GM18861 (cell line): ENCODE results near the gene LSM4.

Experiments used
- ATAC-seq: cut with Tn5 transposase; IDR thresholded peaks from one replicate; pipeline ENCODE4 v1.9.1; 2021; ENCODE audit not compliant: unreplicated experiment

Gene LSM4

GRCh38 chr19:18311502-18312091 is 11.3 kb downstream of the LSM4 start:
- ATAC-seq = no peak

DNA sequence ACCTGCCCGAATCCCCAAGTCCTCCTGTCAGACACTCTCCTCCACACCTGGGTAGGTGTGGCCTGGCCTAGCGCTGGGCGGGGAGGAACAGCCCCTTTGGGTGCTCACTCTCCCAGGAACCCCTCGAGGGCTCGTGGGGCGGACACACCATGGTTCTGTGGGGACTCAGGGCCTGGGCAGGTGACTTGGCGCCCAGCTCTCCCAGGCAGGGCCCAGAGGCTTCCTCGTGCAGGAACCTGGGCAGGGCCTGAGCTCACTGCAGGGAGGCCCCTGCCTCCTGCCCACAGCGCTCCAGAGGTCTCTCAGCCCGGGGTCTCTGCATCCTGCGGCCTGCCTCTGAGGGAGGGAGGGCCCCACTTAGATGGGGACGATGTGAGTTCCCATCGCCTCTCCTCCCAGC is 11.9 kb downstream of the LSM4 start:
- ATAC-seq = no peak

GRCh38 chr19:18310118-18310909 is 12.6 kb downstream of the LSM4 start:
- no peak for ATAC-seq

DNA sequence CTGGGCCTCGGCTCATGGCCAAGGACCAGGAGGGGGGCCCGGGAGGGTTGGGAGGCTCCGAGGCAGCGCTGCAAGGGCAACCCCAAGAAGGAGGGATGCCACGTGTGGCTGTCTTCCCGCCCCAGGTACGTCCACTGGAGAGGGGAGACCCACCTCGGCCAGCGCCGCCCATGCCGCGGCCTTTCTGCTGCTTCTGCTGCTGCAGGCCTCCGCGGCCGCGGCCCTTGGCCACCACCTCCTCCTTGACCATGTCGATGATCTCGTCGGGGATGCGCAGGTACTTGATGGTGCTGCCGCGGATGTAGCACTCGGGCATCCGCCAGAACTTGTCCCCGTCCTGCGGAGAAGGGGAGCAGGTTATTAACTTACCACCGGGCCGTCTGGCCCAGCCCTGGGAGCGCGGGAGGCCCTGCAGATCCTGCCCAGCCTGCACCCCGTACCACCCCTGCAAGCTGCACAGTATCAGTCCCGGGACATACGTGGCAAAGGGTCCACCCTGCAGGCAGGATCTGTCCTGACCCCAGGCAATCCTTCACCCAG is 13.3 kb downstream of the LSM4 start:
- no peak for ATAC-seq

DNA sequence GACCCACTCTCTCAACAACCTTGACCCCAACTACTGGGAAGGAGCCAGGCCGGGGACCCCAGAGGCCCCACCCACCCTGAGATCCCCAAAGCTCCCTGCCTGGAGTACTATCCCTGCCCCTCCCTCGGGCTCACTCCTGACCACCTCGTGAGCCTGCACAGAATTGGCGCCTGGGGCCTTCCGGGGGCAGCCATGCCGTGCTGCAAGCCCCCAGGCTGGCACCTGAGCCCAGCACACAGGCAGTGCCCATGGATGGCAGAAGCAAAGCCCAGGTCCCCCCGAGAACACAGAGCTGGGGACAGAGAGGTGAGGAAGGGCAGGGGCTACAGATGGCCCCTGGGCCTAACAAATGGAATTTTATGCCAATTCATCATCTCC is 13.9 kb downstream of the LSM4 start:
- no peak for ATAC-seq

- ATAC-seq = no peak
Measured at GRCh38 chr19:18308051-18308947, 14.6 kb downstream of the LSM4 start.

DNA sequence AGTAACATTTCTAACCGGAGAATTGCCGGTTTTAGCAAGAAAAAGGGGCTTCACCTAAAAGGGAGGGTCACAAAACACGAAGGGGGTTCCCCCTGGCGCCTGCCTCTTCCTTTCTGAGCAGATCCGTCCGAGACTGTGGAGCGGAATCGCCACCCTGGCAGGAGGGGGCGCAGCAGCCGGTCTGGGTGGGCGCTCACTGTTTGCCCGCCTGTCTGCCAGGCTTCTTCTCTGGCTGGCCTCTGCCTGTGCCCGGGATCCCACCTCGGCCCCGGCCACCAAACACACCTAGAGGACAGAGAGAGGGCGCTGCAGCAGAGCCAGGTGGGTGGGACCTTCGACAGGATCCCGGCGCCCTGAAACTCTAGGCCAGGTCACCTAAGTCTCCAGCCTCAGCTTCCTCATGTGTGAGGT is 15.6 kb downstream of the LSM4 start:
- no peak for ATAC-seq

DNA sequence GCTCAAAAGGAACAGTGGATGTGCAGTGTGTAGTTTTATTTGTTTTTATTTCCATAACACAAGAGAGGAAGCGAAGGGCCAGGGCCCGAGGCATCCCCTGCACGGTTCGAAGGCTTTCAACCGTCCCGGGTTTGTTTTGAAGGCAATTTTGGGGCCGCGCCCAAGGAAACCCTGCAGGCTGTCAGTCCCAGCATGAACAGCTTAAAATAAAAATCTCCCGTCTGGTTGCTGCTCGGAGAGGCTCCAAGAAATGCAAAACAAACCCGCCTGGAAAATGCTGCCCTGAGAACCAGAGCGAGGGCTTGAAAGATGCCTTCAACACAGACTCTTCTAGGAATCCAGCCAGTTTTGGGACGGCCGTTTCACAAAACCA is 16.0 kb downstream of the LSM4 start:
- ATAC-seq = no peak

DNA sequence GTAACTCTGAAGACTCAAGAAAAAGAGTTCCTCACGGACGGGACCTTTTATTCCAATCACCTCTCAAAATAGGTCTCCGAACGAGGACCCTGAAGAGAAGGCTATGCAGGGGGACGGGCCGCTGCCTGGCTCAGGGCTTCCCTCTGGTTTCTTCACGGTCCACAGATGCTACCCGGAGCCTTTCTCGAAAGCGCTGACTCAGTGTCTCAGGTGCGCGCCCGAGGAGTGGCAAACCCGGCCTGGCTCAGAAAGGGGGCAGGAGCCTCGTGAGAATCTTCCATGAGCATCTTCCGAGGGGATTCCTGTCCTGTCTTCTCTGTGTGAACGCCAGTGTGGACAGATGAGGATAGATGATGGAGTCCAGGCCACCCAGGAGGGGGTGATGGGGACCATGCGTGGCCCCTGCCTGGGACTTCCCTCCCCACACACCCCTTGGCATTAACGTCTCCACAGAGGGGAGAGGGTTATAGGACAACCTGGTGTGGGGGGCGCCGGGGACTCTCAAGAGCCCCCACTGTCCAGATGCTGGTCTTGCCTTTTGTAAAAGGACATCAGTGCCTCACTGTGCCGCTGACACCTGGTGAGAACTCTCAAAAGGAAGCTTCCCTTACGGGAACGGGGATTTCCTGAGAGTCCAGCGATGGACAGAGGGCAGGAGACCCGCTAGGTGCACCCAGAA is 16.5 kb downstream of the LSM4 start:
- no peak for ATAC-seq

- peak; percentile 38 for ATAC-seq
Measured at GRCh38 chr19:18304458-18305310, 18.2 kb downstream of the LSM4 start.

DNA sequence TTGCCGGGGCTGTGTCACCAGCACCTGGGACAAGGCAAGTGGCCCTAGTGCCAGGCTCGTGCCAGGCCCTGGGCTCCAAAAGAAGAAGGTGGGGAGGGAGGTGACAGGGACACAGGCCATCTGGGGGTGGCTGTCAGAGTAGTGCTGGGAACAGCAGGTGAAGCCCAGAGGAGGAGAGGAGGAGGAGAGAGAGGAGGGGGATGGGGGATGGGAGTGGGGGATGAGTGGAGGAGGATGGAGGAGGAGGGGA is 18.7 kb downstream of the LSM4 start:
- ATAC-seq = no peak

- no peak for ATAC-seq
Measured at GRCh38 chr19:18301718-18302111, 21.2 kb downstream of the LSM4 start.

DNA sequence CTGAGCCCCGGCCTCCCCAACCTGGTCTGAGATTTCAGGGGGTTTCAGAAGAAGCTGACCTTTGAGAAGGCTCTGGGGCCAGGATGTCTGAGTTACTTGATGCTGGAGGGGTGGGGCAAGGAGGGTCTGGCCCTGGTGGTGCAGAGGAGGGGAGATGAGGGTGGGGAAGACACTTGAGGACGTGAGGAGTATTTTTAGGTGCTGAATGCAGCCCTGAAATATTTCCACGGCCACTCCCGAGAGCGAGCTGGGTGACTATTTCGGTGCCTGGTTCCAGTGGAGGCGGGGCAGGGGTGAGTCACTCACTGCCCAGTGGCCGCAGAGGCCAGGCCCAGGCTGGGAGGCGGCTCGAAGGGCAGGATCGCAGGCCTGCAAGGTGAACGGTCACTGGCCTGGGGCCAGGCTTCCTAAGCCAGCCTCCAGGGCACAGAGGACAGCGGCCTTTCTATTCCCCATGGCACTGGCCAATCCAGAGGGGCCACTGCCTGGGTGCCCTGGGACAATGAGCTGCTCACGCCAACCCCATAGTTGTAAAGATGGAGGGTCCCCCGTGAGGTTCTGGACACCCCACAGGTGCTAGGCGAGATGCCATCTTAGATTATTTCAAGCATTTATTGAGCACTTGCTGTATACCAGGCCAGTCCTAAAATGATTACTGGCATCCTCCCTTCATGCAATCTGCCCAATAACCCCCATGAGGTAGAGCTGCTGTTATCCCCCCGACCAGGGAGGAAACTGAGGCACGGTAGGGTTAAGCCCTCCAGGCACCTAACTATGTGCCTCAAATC is 21.8 kb downstream of the LSM4 start:
- ATAC-seq = no peak

DNA sequence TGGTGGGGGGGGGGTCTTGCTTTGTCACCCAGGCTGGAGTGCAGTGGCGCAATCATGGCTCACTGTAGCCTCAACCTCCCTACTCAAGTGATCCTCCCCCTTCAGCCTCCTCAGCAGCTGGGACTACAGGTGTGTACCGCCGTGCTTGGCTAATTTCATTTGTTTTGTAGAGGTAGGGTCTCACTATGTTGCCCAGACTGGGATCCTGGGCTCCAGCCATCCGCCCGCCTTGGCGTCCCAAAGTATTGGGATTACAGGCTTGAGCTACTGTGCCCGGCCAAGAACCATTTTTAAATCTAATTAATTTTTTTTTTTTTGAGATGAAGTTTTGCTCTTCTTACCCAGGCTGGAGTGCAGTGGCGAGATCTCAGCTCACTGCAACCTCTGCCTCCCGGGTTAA is 23.2 kb downstream of the LSM4 start:
- no peak for ATAC-seq

DNA sequence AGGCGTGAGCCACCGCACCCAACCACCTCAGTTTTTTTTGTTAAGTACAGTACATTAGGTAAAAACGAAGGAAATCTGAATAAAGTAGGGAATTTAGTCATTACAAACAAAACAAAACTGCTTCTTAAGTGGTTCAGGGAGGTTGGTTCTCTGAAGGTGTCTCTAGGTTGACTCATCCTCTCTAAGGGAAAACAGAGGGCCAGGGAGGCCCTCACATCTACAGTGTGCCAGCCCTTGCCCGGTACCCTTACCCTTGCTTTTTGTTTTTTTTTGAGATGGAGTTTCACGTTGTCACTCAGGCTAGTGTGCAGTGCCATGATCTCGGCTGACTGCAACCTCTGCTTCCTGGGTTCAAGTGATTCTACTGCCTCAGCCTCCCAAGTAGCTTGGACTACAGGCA is 24.3 kb downstream of the LSM4 start:
- no peak for ATAC-seq

GRCh38 chr19:18297308-18297707 is 25.6 kb downstream of the LSM4 start:
- no peak for ATAC-seq

DNA sequence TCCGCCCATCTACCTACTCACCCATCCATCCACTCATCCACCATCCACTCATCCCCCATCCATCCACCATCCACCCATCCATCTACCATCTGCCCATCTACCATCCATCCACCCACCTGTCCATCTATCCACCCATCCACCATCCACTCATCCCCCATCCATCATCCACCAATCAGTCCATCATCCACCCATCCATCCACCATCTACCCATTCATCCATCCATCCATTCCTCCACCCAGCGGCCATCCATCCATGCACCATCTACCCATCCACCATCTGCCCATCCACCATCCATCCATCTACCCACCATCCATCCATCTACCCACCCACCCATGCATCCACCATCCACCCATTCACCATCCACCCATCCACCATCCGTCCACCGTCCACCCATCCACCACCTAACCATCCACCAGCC is 27.8 kb downstream of the LSM4 start:
- ATAC-seq = no peak

DNA sequence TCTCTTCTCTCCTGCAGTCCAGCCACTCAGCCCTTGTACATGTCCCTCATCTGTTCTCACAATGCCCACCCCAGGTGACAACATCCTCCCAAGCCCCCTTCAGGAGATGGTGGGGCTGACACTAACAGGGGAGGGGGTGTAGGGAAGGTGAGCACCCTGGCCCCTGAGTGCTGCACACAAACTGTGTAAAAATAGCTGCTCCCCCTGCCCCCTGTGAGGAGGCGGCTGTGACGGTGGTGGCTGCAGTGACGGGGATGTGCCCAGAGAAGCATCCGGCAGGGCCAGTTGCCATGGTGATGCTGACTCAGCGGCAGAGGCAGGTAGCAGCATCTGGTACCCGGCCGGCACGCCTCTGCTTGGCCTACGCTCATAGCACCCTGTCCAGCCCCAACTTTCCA is 28.4 kb downstream of the LSM4 start:
- no peak for ATAC-seq

DNA sequence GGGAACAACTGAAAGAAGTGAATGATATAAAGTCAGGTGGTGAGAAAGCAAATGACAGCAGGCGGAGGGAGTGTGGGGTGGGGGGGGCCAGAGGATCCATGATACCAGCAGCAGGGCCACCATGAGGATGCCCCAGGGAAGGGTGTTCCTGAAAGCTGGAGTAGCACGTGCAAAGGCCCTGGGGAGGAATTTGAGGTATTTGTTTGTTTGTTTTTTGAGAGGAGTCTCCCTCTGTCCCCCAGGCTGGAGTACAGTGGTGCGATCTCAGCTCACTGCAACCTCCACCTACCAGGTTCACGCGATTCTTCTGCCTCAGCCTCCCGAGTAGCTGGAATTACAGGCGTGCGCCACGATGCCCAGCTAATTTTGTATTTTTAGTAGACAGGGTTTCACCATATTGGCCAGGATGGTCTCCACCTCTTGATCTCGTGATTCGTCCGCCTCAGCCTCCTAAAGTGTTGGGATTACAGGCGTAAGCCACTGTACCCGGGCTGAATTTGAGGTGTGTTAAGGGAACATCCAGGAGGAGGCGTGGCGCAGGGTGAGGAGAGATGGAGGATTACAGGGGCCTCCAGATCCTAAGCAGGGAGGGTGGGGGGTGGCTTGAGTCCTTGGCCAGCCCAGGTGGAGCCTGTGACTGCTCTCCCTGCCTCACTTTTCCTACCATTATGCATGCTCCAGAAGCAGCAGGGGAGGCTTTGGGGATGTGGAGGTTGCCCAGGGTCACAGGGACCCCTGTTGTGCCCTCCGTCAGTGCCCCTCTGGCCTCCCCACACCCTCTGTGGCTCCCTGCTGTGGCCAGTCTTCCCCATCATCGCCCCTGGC is 29.0 kb downstream of the LSM4 start:
- ATAC-seq = no peak
